ENCODE data around the gene RAB7A.

The RAB7A gene

GRCh38 chr3:128786434-128787020 lies 60.5 kb downstream of the RAB7A start:
- no peak for TF ChIP-seq CTCF (conservative IDR thresholded peaks at IDR 0.05)
- no peak overlapping the region; the same call in 1 of the 2 replicates for H3K27ac ChIP-seq

DNA sequence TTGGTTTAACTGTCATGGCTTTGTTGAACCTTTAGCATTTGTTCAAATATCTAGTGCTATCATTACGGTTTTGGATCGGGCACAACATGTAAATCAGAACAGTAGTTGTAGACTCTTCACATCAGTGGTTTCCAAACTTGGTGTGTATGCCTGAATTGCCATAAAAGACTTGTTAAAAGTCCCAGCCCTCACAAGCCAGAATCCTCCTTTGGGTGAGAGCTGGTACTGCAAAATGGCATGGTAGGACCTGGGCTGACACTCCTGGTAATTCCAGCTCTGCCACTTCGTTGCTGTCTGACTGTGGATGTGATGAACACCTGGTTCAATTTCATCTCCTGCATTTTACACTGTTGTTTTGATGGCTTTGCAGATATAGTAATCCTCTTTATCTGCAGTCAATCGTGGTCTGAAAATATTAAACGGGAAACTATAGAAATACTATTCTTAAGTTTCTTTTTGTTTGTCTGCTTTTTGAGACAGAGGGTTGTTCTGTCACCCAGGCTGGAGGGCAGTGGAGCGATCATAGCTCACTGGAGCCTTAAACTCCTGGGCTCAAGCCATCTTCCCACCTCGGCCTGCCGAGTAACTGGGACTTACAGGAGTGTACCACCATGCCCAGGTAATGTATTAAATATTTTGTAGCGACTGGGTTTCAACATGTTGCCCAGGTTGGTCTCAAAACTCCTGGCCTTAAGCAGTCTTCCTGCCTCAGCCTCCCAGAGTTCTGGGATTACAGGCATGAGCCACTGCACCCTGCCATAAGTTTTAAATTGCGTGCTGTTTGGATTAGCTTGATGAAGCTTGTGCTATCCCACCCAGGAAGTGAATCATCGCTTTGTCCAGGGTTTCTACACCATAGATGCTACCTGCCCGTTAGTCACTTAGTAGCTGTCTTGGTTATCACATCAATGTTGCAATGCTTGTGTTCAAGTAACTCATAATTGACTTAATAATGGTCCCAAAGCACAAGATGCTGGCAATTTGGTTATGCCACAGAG lies 61.6 kb downstream of the RAB7A start:
- H3K27ac ChIP-seq = peak overlapping the region; percentile 24; the same call in 1 of the 2 replicates
- TF ChIP-seq CTCF (conservative IDR thresholded peaks at IDR 0.05) = peak; percentile 59

- H3K27ac ChIP-seq = no peak overlapping the region; the same call in 1 of the 2 replicates
Observed at GRCh38 chr3:128788268-128788869, 62.4 kb downstream of the RAB7A start.

DNA sequence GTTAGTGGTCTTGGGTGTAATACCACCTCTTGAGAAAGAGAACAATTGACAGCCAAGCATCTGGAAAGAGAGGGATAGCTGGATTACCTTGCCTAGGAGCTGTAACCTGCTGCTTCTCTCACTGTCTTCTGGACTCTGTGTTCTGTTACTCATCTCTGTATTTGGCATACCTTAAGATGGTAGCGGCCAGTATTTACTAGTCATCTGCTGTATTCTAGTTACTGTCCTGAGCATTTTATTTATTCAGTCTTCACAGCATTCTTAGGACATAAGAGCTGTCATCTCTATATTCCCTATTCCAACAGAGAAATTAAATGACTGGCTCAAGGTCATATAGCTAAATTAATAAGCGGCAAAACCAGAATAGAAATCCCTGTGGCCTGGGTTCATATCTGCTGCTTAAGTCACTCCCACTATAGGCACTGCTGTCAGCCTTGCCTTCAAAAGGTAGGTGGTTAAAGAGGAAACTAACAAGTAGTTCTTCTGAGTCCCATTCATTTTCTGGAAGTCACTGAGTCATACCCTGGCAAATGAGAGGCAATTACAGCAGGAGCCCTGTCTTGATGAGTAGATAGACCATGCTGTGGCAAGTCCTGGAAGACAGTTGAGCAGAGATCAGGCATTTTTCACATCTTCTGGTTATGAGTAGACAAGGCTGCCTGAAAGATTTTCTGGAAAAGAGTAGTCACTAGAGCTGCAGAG lies 68.2 kb downstream of the RAB7A start:
- H3K27ac ChIP-seq = no peak overlapping the region
- TF ChIP-seq CTCF (conservative IDR thresholded peaks at IDR 0.05) = no peak

More at GRCh38 chr3:128788268-128788869, 62.4 kb downstream of the RAB7A start:
- TF ChIP-seq CTCF (conservative IDR thresholded peaks at IDR 0.05) = no peak

DNA sequence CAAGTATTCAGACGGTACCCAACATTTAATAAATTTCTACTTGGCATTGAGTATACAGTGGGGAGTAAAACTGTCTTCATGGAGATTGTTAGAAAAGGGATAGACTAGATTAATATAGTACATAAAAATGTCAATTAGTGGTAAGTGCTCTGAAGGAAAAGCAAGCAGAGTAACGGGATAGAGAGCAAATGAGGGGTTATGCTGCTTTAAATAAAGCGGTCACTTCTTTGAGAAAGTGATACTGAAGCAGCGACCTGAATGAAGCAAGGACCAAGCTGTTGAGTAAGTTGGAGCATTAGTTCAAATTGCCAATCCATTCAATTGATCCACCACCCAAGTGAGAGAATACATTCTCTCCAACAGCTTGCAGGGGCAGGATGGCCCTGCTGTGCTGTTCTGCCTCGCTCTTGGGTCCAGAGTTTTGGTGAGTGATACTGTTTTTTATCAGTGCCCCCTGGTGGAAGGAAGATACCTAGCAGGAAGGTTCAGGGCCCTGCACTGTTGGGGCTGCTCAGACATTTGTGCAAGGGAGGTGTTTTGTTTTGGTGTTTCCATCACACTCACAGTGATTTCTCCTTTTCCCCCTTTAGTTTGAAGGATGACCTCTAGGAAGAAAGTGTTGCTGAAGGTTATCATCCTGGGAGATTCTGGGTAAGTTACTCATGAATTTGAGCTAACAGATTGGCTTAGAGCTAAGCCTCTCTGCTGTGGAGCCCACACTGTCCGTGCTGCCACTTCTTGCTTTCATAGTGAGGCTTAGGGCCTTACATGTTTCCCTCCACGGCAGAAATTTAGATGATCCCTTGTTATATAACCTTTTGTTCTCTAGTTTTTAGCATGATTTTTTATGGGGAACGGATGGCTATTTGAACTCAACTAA lies 69.0 kb downstream of the RAB7A start:
- peak; percentile 82 for TF ChIP-seq CTCF (conservative IDR thresholded peaks at IDR 0.05)
- no peak overlapping the region for H3K27ac ChIP-seq

- no peak for TF ChIP-seq CTCF (conservative IDR thresholded peaks at IDR 0.05)
- H3K27ac ChIP-seq = no peak overlapping the region
Observed at GRCh38 chr3:128799653-128800052, 73.7 kb downstream of the RAB7A start.

Data from VCaP (cell line).